GM21367 (cell line): Measurements from ENCODE around the gene ASNSD1.
"Not testable (repeated sequence)": the region's sequence is repeated elsewhere in the genome, so short reads cannot be mapped to it uniquely, and the experiment has no call there.

Experiments used
- ATAC-seq: cut with Tn5 transposase; IDR thresholded peaks from one replicate; pipeline ENCODE4 v1.9.1; 2021; ENCODE audit not compliant: unreplicated experiment

Gene ASNSD1

DNA sequence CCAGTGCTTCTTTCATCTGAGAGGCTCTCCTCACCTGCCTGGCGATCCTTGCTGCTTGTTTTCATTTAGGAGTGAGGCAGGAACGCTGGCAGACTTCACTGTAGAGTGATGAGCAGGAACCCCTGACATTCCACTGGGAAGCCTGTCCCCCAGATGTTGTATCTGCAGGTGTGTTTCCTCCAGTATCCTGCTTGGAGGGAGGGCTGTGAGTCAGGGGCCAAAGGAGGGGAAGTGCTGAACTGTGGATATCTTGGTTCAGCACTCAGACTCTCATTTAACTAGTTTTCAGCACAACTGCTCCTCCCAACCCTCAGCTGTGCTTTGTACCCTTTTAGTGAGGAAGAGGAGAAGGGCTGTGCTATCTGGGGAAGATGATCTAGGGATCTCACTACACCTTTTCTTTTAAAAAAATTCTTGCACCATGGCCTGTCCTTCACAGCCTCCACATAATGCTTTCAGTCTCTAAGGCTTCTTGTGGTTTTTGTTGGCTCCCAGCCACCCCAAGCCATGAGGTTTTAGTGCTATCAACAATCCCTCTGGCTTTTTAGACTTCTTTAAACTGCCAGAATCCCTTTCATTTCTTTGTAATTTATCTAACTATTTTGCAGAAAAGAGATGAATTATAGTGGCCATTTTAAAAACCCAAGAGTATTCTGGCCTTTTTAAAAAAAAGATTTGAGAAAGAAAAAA lies 24.4 kb downstream of the ASNSD1 start:
- peak; percentile 80 for ATAC-seq

DNA sequence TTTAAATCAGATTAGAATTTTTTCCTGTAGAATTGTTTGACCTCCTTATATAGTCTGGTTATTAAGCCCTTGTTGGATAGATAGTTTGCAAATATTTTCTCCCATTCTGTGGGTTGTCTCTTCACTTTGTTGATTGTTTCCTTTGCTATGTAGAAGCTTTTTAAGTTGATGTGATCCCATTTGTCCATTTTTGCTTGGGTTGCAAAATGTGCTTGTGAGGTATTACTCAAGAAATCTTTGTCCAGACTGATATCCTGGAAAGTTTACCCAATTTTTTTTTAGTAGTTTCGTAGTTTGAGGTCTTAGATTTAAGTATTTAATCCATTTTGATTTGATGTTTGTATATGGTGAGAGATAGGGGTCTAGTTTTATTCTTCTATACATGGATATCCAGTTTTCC lies 26.5 kb downstream of the ASNSD1 start:
- not testable (repeated sequence) for ATAC-seq

DNA sequence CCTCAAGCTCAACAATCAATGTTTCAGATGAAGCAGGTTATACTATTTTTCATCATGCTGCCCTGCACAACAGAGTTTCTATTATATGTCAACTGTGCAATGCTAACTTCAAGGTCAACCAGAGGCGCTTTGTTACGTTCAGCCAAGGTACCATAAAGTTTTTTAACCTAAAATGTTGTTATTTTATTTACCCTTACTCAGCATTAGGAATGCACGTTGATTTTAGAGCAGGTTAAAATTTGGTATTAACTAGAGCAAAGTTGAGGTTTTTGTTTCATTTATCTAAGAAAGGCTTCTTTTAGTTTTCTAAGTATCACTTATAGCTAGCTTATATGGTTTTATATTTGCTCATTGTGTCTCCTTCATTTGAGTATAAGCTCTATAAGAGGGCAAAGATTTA lies 35.0 kb downstream of the ASNSD1 start:
- ATAC-seq: no peak

DNA sequence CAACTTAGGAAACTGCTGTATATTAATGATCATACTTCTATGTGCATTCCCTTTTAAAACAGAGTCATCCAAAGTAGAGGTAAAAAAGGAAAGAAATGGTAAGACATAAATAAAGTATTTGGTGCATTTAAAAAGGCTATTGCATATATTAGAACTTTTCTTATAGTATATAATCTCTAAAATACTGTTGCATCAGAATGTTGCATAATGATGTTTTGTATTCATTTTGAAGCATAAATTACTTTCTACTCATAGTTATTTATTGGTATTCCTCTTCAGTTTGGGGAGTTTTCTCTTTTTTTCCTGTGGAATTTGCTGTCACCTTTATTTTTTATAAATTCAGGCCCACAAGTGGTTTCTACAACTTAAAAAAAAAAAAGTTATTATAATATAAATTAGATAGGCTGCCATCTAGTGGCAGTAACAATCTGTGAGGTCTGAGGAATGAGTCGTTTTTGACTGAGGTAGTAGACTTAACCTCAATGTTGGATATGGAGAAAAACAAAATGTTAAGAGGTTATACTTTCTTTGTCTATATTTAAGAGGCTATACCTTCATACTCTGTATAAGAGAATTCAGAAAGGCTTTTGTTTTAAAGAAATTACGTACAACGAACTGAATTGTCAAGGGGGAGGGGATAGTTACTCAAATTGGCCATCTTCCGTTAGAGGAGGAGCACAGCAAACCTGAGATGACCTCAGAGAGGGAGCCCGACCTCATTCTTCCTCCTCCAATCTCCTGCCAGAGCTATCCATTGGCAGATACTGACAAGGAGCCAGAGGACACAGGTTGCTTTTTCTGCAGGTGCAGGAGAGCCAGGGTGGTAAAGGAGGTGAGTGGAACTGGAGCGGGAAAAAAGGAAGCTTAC lies 37.0 kb downstream of the ASNSD1 start:
- no peak for ATAC-seq

DNA sequence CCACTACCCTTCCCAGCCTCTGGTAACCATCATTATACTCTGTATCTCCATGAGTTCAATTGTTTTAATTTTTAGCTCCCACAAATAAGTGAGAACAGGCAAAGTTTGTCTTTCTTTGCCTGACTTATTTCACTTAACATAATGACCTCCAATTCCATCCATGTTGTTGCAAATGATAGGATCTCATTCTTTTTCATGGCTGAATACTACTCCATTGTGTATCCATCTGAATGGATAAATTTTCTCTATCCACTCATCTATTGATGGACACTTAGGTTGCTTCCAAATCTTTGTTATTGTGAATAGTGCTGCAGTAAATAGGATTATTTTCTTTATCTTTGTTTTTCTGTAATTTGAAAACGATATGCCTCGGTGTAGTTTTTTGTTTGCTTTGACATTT lies 39.4 kb downstream of the ASNSD1 start:
- no peak for ATAC-seq

DNA sequence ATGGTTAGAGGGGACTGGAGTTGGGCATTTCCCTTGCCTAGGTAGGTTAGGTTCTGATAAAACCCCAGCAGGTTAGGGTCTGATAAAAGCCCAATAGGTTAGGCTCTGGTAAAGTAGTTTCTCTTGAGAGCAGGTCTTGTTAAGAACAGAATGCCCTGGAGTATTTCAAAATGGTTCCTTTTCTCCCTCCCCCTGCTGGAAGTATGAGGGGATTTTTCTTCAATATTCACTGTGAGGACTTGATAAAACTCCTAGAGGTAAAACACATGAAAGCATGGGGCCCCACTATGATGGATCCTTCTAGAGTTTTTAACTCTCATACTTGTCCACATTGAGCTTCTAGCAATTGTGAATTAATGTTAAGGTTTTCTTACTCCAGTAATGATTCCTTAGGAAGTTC lies 40.8 kb downstream of the ASNSD1 start:
- no peak for ATAC-seq

DNA sequence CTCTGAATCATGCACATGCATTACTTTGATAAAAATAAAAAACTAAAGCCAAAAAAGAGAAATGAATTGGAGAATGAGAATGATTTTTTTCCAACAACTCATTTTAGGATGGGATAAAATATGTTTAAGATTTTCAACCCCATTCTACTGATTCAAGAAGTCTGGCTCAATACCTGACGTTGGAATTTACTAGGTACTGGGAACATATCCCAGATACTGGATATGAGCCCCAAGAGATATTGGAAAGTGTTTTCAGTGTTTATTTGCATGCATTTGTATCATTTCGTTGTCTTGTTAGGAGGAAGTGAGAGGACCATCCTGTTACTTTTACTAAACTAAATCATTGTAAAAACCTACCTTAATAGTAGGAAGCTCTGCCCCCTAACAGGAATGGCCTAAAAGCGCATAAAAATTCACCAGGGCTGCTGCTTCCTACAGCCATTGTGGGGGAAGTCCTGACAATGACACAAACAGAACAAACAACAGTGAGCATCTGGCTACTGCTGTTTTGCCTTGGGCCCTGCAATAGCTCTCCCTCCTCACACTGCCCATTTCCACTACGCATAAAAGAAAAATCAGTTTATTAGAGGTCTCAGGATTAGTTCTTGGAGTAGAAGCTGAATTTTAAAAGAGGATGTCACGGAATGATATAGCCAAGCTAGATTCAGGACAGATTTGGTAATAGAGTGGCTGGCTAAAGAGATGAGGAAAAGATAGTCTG lies 48.4 kb downstream of the ASNSD1 start:
- ATAC-seq: no peak

DNA sequence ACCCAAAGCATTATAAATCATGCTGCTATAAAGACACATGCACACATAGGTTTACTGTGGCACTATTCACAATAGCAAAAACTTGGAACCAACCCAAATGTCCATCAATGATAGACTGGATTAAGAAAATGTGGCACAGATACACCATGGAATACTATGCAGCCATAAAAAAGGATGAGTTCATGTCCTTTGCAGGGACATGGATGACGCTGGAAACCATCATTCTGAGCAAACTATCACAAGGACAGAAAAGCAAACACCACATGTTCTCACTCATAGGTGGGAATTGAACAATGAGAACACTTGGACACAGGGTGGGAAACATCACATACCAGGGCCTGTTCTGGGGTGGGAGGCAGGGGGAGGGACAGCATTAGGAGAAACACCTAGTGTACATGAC lies 56.3 kb downstream of the ASNSD1 start:
- not testable (repeated sequence) for ATAC-seq

DNA sequence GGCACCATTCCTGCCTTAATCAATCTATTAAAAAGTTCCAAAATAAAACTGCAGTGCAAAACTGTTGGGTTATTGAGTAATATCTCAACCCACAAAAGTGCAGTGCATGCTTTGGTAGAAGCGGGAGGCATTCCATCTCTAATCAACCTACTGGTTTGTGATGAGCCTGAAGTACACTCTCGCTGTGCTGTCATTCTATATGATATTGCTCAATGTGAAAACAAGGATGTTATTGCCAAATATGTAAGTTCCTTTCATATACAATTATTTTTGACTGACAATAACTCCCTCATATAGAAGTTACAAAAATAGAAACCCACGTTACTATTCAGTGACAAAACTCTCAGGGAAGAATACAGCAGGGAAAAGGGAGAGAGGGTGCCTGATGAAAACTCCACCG lies 58.3 kb downstream of the ASNSD1 start:
- no peak for ATAC-seq
